Measurements from ENCODE around the gene JKAMP. TPM values are rescaled to one million over a fixed set of nuclear protein-coding genes. Genes with fewer than 3 reads are reported as not detected.

Gene JKAMP
- total RNA-seq, 2 donors from 2014 or later = 26.6 to 34.0 TPM

GRCh38 chr14:59530349-59530748, 46.0 kb downstream of the JKAMP start:
- no peak for DNase-seq
- no peak for TF ChIP-seq CTCF (IDR thresholded peaks at IDR 0.05)
- Histone ChIP-seq H3K9ac (ENCODE audit: low read depth in 2 of 2, low read length in 2 of 2) (no peak overlapping the region), H3K27ac (no peak overlapping the region), H3K36me3 (no peaks in the 10 kb centered on the region), H3K9me3 (no peaks in the 10 kb centered on the region), H3K4me1 (no peaks in the 10 kb centered on the region), H3K27me3 (no peaks in the 10 kb centered on the region), H3K4me3 (no peak overlapping the region)
- intact Hi-C loops (cut with DNase I) = no loop called here

DNA sequence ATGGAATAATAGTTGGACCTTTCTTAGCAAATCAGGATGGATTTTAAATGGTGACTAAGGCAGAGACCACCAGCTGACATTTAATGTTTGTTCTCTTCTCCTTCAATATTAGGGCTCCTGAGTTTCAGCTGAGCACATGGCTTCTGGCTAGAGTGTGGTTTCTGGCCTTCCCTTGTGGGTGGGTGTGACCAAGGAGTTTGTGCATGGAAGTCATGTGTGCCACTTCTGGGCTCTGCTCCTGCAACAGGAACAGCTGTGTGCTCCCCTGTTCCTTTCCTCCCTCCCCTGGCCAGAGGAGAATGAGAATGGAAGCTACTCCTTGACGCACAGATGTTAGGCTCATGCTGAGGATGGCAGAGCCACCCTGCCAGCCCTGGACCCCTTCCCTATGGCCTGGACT, 48.1 kb downstream of the JKAMP start:
- Histone ChIP-seq H3K4me1 (no peaks in the 10 kb centered on the region), H3K27ac (no peak overlapping the region), H3K36me3 (no peaks in the 10 kb centered on the region), H3K27me3 (no peaks in the 10 kb centered on the region), H3K9ac (ENCODE audit: low read depth in 2 of 2, low read length in 2 of 2) (no peak overlapping the region), H3K9me3 (no peaks in the 10 kb centered on the region), H3K4me3 (no peak overlapping the region)
- no peak for TF ChIP-seq CTCF (IDR thresholded peaks at IDR 0.05)
- intact Hi-C loops (cut with DNase I) = no loop called here
- no peak for DNase-seq

- no peak overlapping the region for H3K4me3 ChIP-seq
- H3K9ac ChIP-seq (ENCODE audit: low read depth in 2 of 2, low read length in 2 of 2) = no peak overlapping the region
- H3K27me3 ChIP-seq = no peaks in the 10 kb centered on the region
- no peaks in the 10 kb centered on the region for H3K4me1 ChIP-seq
- H3K9me3 ChIP-seq = no peaks in the 10 kb centered on the region
- H3K36me3 ChIP-seq = no peaks in the 10 kb centered on the region
- no peak overlapping the region for H3K27ac ChIP-seq
- intact Hi-C loops (cut with DNase I) = no loop called here
- no peak for TF ChIP-seq CTCF (IDR thresholded peaks at IDR 0.05)
- DNase-seq = no peak
Measured at GRCh38 chr14:59534361-59534987, 50.2 kb downstream of the JKAMP start.

GRCh38 chr14:59537476-59537875, 53.2 kb downstream of the JKAMP start:
- intact Hi-C loops (cut with DNase I) = no loop called here
- no peaks in the 10 kb centered on the region for H3K27me3 ChIP-seq
- no peaks in the 10 kb centered on the region for H3K9me3 ChIP-seq
- H3K4me3 ChIP-seq = no peak overlapping the region
- H3K4me1 ChIP-seq = no peaks in the 10 kb centered on the region
- no peak for TF ChIP-seq CTCF (IDR thresholded peaks at IDR 0.05)
- no peak overlapping the region for H3K27ac ChIP-seq
- no peak overlapping the region for H3K9ac ChIP-seq (ENCODE audit: low read depth in 2 of 2, low read length in 2 of 2)
- H3K36me3 ChIP-seq = no peaks in the 10 kb centered on the region
- DNase-seq = no peak

DNA sequence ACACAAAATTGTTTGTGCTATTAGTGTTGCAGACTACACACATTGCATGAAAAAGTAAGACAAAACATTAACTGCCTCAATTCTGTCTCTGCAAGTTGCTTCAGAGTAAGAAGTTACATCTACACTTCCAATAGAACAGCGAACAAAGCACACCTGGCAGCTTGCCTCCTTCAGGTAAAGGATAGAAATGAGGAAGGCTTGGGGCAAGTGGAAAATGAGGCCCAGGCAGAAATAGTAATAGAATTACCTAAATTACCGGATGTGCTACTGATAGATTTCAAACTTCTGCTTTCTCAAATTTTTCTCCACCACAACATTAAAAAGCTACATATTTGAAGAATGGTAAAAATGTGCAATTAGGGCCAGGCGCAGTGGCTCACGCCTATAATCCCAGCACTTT, 54.6 kb downstream of the JKAMP start:
- Histone ChIP-seq H3K4me3 (no peak overlapping the region), H3K9me3 (no peaks in the 10 kb centered on the region), H3K36me3 (no peaks in the 10 kb centered on the region), H3K4me1 (no peaks in the 10 kb centered on the region), H3K27me3 (no peaks in the 10 kb centered on the region), H3K27ac (no peak overlapping the region), H3K9ac (ENCODE audit: low read depth in 2 of 2, low read length in 2 of 2) (no peak overlapping the region)
- no peak for TF ChIP-seq CTCF (IDR thresholded peaks at IDR 0.05)
- intact Hi-C loops (cut with DNase I) = no loop called here
- DNase-seq = no peak
